ENCODE data around the gene NR2F6. TPM values are rescaled to one million over a fixed set of nuclear protein-coding genes. Genes with fewer than 3 reads are reported as not detected.
A peak's percentile ranks its signal among the peaks of the same experiment; 100 is the strongest.
"Not testable (repeated sequence)": the region's sequence is repeated elsewhere in the genome, so short reads cannot be mapped to it uniquely, and the experiment has no call there.

The NR2F6 gene
- 36.0 TPM for polyA plus RNA-seq (ENCODE audit: insufficient read length)

- DNase-seq, result no peak
These were observed at the start of gene NR2F6 for GRCh38 chr19:17245535-17245984. NR2F6 (minus strand) TSS chr19:17245919; CDS start chr19:17245220, 699 bp downstream.

- DNase-seq, result no peak
These were observed 48.6 kb upstream of the NR2F6 start for GRCh38 chr19:17294051-17294891.

- no peak for DNase-seq
These were observed 47.9 kb upstream of the NR2F6 start for GRCh38 chr19:17293605-17294004.

GRCh38 chr19:17292301-17293074 is 46.8 kb upstream of the NR2F6 start:
- DNase-seq, result peak; percentile 78

GRCh38 chr19:17289489-17289888 is 43.8 kb upstream of the NR2F6 start:
- no peak for DNase-seq

- no peak for DNase-seq
These were observed 41.0 kb upstream of the NR2F6 start for GRCh38 chr19:17286752-17287151.

- DNase-seq, result no peak
These were observed 40.5 kb upstream of the NR2F6 start for GRCh38 chr19:17286263-17286662.

- DNase-seq, result no peak
These were observed 39.9 kb upstream of the NR2F6 start for GRCh38 chr19:17285415-17286135.

- DNase-seq, result no peak
These were observed 37.8 kb upstream of the NR2F6 start for GRCh38 chr19:17283504-17283996.

GRCh38 chr19:17282488-17283125 is 36.9 kb upstream of the NR2F6 start:
- peak; percentile 82 for DNase-seq

- no peak for DNase-seq
These were observed 35.9 kb upstream of the NR2F6 start, which contains the start of gene ANKLE1 for GRCh38 chr19:17281391-17282304. ANKLE1 (plus strand) TSS chr19:17281901; CDS start chr19:17281921, 20 bp downstream.

- no peak for DNase-seq
These were observed 33.7 kb upstream of the NR2F6 start for GRCh38 chr19:17279436-17279835.

GRCh38 chr19:17275441-17276175 is 29.9 kb upstream of the NR2F6 start:
- DNase-seq, result no peak

GRCh38 chr19:17274892-17275291 is 29.2 kb upstream of the NR2F6 start:
- not testable (repeated sequence) for DNase-seq

- DNase-seq, result no peak
These were observed 23.0 kb upstream of the NR2F6 start for GRCh38 chr19:17268754-17269153.

- DNase-seq, result peak; percentile 98
These were observed 21.5 kb upstream of the NR2F6 start, which contains the start of gene BABAM1 for GRCh38 chr19:17266975-17267788. BABAM1 (plus strand) TSS chr19:17267443; CDS start chr19:17268807, 1,364 bp downstream.

- no peak for DNase-seq
These were observed 20.9 kb upstream of the NR2F6 start for GRCh38 chr19:17266589-17266974.

GRCh38 chr19:17266026-17266425 is 20.3 kb upstream of the NR2F6 start:
- no peak for DNase-seq

- no peak for DNase-seq
These were observed 18.9 kb upstream of the NR2F6 start, which contains the start of gene USHBP1 for GRCh38 chr19:17264641-17264979. USHBP1 (minus strand) TSS chr19:17264745; CDS start chr19:17264299, 446 bp downstream.

Data from hindlimb muscle (tissue), 1 donor.